Neural cell (in vitro differentiated cells): ENCODE results near the gene TBC1D5. TPM values are rescaled to one million over a fixed set of nuclear protein-coding genes. Genes with fewer than 3 reads are reported as not detected.

Experiments
- H2AFZ ChIP-seq: fragments of 200-600, 300-800 bp; sonication (generic), shearing (Covaris generic); 2 replicates; pipeline ENCODE4 v1.6.0; 2014; ENCODE audit warnings: low read depth, mild to moderate bottlenecking, antibody characterized with exemption, low read length, moderate library complexity
- H3F3A ChIP-seq: fragments of 200-600 bp; shearing (Covaris generic); 2 replicates; pipeline ENCODE4 v1.6.1; 2016; ENCODE audit warnings: mild to moderate bottlenecking, moderate library complexity, mixed read lengths, antibody characterized with exemption, low read length; ENCODE audit not compliant: insufficient read depth, poor library complexity, severe bottlenecking
- H3K27ac ChIP-seq: fragments of 200-600, 300-800 bp; sonication (generic), shearing (Covaris generic); 2 replicates; pipeline ENCODE4 v1.5.1; 2014; ENCODE audit warnings: mild to moderate bottlenecking, low read length, moderate library complexity
- H3K27me3 ChIP-seq: fragments of 300-800, 200-600 bp; sonication (generic), shearing (Covaris generic); 2 replicates; pipeline ENCODE4 v1.6.0; 2014; ENCODE audit warnings: mild to moderate bottlenecking, low read depth, low read length, moderate library complexity; ENCODE audit not compliant: insufficient read depth
- H3K36me3 ChIP-seq: fragments of 300-800, 200-600 bp; sonication (generic), shearing (Covaris generic); 2 replicates; pipeline ENCODE4 v1.5.1; 2014; ENCODE audit warnings: mild to moderate bottlenecking, antibody characterized with exemption, low read length, moderate library complexity; ENCODE audit not compliant: insufficient read depth
- H3K4me2 ChIP-seq: fragments of 300-800, 200-600 bp; sonication (generic), shearing (Covaris generic); 2 replicates; pipeline ENCODE4 v1.6.0; 2014; ENCODE audit warnings: mild to moderate bottlenecking, low read length
- H3K4me3 ChIP-seq: fragments of 300-800, 200-600 bp; sonication (generic), shearing (Covaris generic); 2 replicates; pipeline ENCODE4 v1.5.1; 2014; ENCODE audit warnings: mild to moderate bottlenecking, low read length, moderate library complexity
- H3K79me2 ChIP-seq: fragments of 200-600 bp; shearing (Covaris generic); replicated peaks from 2 replicates; pipeline ENCODE4 v1.6.0; 2014; ENCODE audit warnings: mild to moderate bottlenecking, low read length, moderate library complexity; ENCODE audit not compliant: insufficient read depth
- H3K9ac ChIP-seq: fragments of 300-800, 200-600 bp; sonication (generic), shearing (Covaris generic); 2 replicates; pipeline ENCODE4 v1.6.1; 2016; ENCODE audit warnings: mild to moderate bottlenecking, low read length, mixed read lengths
- H3K9me2 ChIP-seq: fragments of 200-600 bp; shearing (Covaris generic); 2 replicates; pipeline ENCODE4 v1.6.1; 2016; ENCODE audit warnings: mild to moderate bottlenecking, low read length, mixed read lengths; ENCODE audit not compliant: insufficient read depth
- H3K9me3 ChIP-seq: fragments of 200-600, 300-800 bp; sonication (generic), shearing (Covaris generic); 2 replicates; pipeline ENCODE4 v1.6.1; 2016; ENCODE audit warnings: mild to moderate bottlenecking, mixed run types, low read length, moderate library complexity, mixed read lengths
- H4K20me1 ChIP-seq: fragments of 200-600 bp; shearing (Covaris generic); 2 replicates; pipeline ENCODE4 v1.6.1; 2016; ENCODE audit warnings: mild to moderate bottlenecking, mixed run types; ENCODE audit not compliant: insufficient read depth
- CTCF ChIP-seq: fragments of 450-650 bp; IDR thresholded peaks from 2 replicates; pipeline ENCODE4 v1.5.1; 2014; ENCODE audit warnings: antibody characterized with exemption, mild to moderate bottlenecking, moderate library complexity; ENCODE audit not compliant: poor library complexity, severe bottlenecking
- EP300 ChIP-seq: fragments of 450-650 bp; conservative IDR thresholded peaks from 2 replicates; pipeline ENCODE4 v1.6.1; 2014; ENCODE audit warnings: antibody characterized with exemption, mild to moderate bottlenecking, moderate library complexity; ENCODE audit not compliant: poor library complexity, severe bottlenecking
- EZH2 ChIP-seq: fragments of 200-600, 300-800 bp; shearing (Covaris generic), sonication (generic); IDR thresholded peaks from 2 replicates; pipeline ENCODE4 v1.6.1; 2014; ENCODE audit warnings: antibody characterized with exemption, low read length, borderline replicate concordance, mild to moderate bottlenecking; ENCODE audit not compliant: insufficient read depth, poor library complexity, severe bottlenecking
- MXI1 ChIP-seq: fragments of 450-650 bp; conservative IDR thresholded peaks from 2 replicates; pipeline ENCODE4 v1.6.1; 2014; ENCODE audit warnings: antibody characterized with exemption, mild to moderate bottlenecking; ENCODE audit not compliant: poor library complexity, severe bottlenecking
- POLR2AphosphoS5 ChIP-seq: IDR thresholded peaks from 2 replicates; pipeline ENCODE4 v1.6.1; 2012
- RAD21 ChIP-seq: fragments of 450-650 bp; conservative IDR thresholded peaks from 2 replicates; pipeline ENCODE4 v1.6.1; 2014; ENCODE audit warnings: antibody characterized with exemption, mild to moderate bottlenecking, moderate library complexity
- REST ChIP-seq: IDR thresholded peaks from 2 replicates; pipeline ENCODE4 v1.6.1; 2012; ENCODE audit warnings: borderline replicate concordance
- SMC3 ChIP-seq: fragments of 450-650 bp; conservative IDR thresholded peaks from 2 replicates; pipeline ENCODE4 v1.6.1; 2014; ENCODE audit warnings: antibody characterized with exemption, mild to moderate bottlenecking, moderate library complexity; ENCODE audit not compliant: poor library complexity
- TAF1 ChIP-seq: IDR thresholded peaks from 2 replicates; pipeline ENCODE4 v1.6.1; 2012; ENCODE audit warnings: low read depth
- polyA plus RNA-seq: library from polyadenylated mRNA; depleted of rRNA; stranded (reverse); fragments of >200 nt; gene quantifications from 2 replicates; pipeline ENCODE4 v1.2.3, GENCODE V29; 2014

Gene TBC1D5
- polyA plus RNA-seq, 1 donor from 2014 or later, result 28.3 TPM

GRCh38 chr3:17158941-17159682 lies 583.3 kb downstream of the TBC1D5 start:
- Histone ChIP-seq H3K4me3 (no peak overlapping the region), H2AFZ (no peak overlapping the region), H3K9ac (no peak overlapping the region), H3K9me3 (no peaks in the 10 kb centered on the region), H3K9me2 (no peaks in the 10 kb centered on the region), H4K20me1 (no peaks in the 10 kb centered on the region), H3K27me3 (no peaks in the 10 kb centered on the region), H3F3A (no peaks in the 10 kb centered on the region), H3K27ac (peak overlapping the region; percentile 52), H3K79me2 (no peaks in the 10 kb centered on the region), H3K4me2 (no peak overlapping the region), H3K36me3 (no peaks in the 10 kb centered on the region)
- TF ChIP-seq MXI1 (no peak), TAF1 (no peak), CTCF (no peak), POLR2AphosphoS5 (no peak), RAD21 (no peak), EZH2 (no peak), EP300 (no peak), SMC3 (no peak), REST (no peak)

GRCh38 chr3:17157713-17158112 lies 584.7 kb downstream of the TBC1D5 start:
- H3K36me3 ChIP-seq, result no peaks in the 10 kb centered on the region
- no peak overlapping the region for H3K4me3 ChIP-seq
- no peaks in the 10 kb centered on the region for H3K9me2 ChIP-seq
- H3K9ac ChIP-seq, result no peak overlapping the region
- no peak overlapping the region for H3K4me2 ChIP-seq
- no peaks in the 10 kb centered on the region for H4K20me1 ChIP-seq
- no peaks in the 10 kb centered on the region for H3F3A ChIP-seq
- TF ChIP-seq RAD21 (no peak), REST (no peak), TAF1 (no peak), POLR2AphosphoS5 (no peak), CTCF (no peak), EP300 (no peak)
- H2AFZ ChIP-seq, result no peak overlapping the region
- H3K27me3 ChIP-seq, result no peaks in the 10 kb centered on the region
- peaks cover 5% of the 10 kb centered on the region for H3K9me3 ChIP-seq
- peak overlapping the region; percentile 52 for H3K27ac ChIP-seq
- H3K79me2 ChIP-seq, result no peaks in the 10 kb centered on the region
